Bronchial epithelial cell (primary cell): ENCODE results near the gene GSC. TPM values are rescaled to one million over a fixed set of nuclear protein-coding genes. Genes with fewer than 3 reads are reported as not detected.

ENCODE experiments used
- DNase-seq: peaks from one replicate; pipeline ENCODE4 v3.0.0-alpha.2; 2010; ENCODE audit warnings: low read depth
- FAIRE-seq: peaks from 2 replicates; lab custom pipeline; 2011; peaks lifted over from hg19 to GRCh38; lab: Jason Lieb, UNC
- H3K27me3 ChIP-seq: 2 replicates; pipeline ENCODE4 v1.5.1; 2011; ENCODE audit warnings: low read length; ENCODE audit not compliant: control insufficient read depth, insufficient read depth
- H3K36me3 ChIP-seq: 2 replicates; pipeline ENCODE4 v1.5.1; 2011; ENCODE audit warnings: low read length; ENCODE audit not compliant: control insufficient read depth, insufficient read depth
- H3K4me3 ChIP-seq: 2 replicates; pipeline ENCODE4 v1.5.1; 2011; ENCODE audit warnings: mild to moderate bottlenecking, low read depth, low read length, control low read depth
- total RNA-seq: library from RNA; depleted of rRNA; stranded (reverse); fragments of >200 nt; gene quantifications from 2 replicates; pipeline ENCODE4 v1.2.1, GENCODE V29; 2014
- TF ChIP-seq, protein P1 (sequence below): IDR thresholded peaks from 2 replicates; pipeline ENCODE4 v1.5.1; 2011; ENCODE audit warnings: mild to moderate bottlenecking, moderate library complexity, low read length, control low read depth, inconsistent platforms; ENCODE audit not compliant: insufficient read depth, severe bottlenecking

The GSC gene
- total RNA-seq, 1 donor from 2014 or later = not detected

DNA sequence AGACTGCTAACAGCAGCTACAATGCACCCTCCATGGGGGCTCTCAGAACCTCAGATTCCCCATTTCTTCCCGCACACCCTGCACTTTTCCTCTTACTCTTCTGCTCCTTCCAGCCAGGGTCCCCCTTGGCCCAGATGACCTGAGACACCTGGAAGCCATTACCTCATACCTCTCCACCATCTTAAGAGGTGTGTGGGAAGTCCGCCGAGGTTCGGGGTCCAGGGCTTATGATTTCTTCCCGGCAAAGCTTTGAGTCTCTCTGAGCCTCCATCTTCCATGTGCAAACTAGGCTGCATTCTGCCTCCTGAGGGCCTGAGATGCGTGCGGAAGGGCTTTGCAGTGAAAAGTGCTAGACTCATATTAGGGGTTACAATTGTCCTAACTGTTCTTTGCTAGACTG is 5.3 kb downstream of the GSC start:
- FAIRE-seq (no peak), DNase-seq (no peak)
- TF ChIP-seq, protein P1, sequence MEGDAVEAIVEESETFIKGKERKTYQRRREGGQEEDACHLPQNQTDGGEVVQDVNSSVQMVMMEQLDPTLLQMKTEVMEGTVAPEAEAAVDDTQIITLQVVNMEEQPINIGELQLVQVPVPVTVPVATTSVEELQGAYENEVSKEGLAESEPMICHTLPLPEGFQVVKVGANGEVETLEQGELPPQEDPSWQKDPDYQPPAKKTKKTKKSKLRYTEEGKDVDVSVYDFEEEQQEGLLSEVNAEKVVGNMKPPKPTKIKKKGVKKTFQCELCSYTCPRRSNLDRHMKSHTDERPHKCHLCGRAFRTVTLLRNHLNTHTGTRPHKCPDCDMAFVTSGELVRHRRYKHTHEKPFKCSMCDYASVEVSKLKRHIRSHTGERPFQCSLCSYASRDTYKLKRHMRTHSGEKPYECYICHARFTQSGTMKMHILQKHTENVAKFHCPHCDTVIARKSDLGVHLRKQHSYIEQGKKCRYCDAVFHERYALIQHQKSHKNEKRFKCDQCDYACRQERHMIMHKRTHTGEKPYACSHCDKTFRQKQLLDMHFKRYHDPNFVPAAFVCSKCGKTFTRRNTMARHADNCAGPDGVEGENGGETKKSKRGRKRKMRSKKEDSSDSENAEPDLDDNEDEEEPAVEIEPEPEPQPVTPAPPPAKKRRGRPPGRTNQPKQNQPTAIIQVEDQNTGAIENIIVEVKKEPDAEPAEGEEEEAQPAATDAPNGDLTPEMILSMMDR = no peak
- Histone ChIP-seq H3K27me3 (peaks cover 21% of the 10 kb centered on the region), H3K4me3 (no peak overlapping the region), H3K36me3 (no peaks in the 10 kb centered on the region)

DNA sequence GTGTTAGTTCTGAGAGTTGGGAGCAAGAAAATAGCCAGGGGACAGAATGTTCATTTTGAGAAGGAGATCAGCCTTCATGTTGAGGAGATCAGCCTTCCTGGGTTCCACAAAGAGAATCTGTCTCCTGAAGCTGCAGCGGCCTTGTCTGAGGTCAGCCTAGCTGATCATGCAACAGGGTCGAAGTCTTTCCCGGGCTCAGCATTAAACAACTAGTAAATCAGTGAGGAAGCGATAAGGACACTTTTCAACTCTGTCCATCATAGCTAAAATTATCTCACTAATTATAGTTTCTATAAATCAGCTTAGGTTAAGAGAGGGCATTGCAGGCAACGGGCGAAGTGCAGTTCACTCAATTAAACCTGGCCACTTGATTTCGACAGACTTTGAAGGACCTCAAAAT is 7.5 kb downstream of the GSC start:
- TF ChIP-seq, protein P1 = no peak
- Histone ChIP-seq H3K27me3 (peaks cover 7% of the 10 kb centered on the region), H3K4me3 (no peak overlapping the region), H3K36me3 (no peaks in the 10 kb centered on the region)
- no peak for DNase-seq
- no peak for FAIRE-seq

DNA sequence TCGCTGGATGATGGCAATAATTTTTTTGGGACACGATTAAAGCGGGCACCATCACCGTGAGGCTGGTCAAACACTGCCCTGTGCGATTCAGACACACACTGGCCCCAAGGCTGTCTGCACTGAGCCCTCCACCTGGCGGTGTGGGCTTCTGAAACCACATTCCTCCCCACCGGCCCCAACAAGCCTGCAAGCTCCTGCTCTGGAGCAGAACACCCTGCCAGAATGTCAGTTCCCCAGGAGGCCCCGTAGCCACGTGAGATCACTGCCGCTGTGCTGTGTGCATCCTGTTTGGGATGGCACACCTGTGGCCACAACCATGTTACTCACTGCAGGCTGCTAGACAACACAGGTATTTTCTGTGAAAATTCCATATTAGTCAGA is 7.9 kb downstream of the GSC start:
- Histone ChIP-seq H3K27me3 (peaks cover 3% of the 10 kb centered on the region), H3K4me3 (no peak overlapping the region), H3K36me3 (no peaks in the 10 kb centered on the region)
- DNase-seq (no peak), FAIRE-seq (no peak)
- TF ChIP-seq, protein P1 = no peak

DNA sequence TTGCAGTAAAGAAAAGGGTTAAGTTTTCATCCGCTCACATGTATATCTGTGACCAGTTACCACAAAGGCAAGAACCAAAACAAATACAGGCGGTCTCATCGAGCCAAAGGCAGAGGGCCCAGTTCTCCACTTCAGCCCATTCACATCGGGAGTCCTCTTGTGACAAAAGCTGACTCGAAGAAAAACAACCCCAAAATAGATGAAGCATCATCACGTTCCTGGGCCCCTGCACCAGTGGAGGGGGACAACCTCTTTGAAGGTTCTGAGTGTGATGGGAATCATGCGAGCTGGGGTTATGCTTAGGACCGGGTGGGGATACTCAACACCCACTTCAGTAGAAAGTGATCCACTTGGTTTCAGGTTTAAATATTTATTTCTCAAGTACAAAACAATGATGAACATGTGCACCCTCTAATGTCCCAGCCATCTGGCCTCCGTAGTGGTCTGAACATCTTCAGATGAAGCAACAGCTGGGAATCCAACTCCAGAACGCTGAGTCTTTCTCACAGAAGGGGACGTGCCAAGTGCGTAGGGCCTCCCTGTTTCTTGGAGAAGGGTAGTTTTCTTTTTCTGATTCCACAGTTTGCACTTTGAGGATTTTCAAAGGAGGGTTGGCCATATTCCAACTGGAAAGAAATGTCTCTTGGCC is 8.4 kb downstream of the GSC start:
- Histone ChIP-seq H3K36me3 (no peaks in the 10 kb centered on the region), H3K27me3 (no peaks in the 10 kb centered on the region), H3K4me3 (no peak overlapping the region)
- no peak for DNase-seq
- TF ChIP-seq, protein P1 = no peak
- no peak for FAIRE-seq

DNA sequence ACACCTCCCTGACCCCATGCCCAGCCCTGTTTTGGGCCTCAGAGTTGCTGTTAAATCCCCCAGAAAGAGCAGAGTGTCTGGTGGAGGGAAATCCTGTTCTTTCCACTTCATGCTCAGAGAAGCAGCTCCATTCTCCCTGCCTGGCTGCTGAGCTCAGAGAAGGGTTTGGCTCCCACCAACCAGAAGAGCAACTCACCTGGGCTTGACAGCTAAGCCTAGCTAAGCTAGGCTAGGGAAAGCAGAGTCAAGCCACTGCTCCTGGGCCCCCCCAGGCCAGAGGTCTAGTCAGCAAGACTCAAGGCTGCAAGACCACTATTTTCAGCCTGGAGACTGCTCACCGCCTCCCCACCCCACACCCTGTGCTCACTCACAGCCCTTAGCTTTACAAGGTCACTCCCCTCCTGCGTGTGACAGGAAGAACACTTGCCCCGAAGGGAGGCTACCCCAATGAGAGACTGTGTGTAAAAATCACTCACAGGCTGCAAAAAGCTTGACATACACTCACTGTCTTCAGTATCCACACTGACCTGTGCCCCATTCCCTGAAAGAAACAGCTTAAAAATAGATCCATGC is 13.5 kb downstream of the GSC start:
- no peaks in the 10 kb centered on the region for H3K27me3 ChIP-seq
- no peak overlapping the region for H3K4me3 ChIP-seq
- FAIRE-seq (no peak), DNase-seq (no peak)
- TF ChIP-seq, protein P1 = no peak
- no peaks in the 10 kb centered on the region for H3K36me3 ChIP-seq
